ENCODE results near the gene INHBA.

The INHBA gene

GRCh38 chr7:41710838-41711237 is 7.9 kb upstream of the INHBA start:
- no peak for FAIRE-seq

GRCh38 chr7:41709621-41710020 is 6.7 kb upstream of the INHBA start:
- FAIRE-seq, result no peak

- no peak for FAIRE-seq
Measured at GRCh38 chr7:41708581-41709358, 5.9 kb upstream of the INHBA start.

- no peak for FAIRE-seq
Measured at GRCh38 chr7:41706228-41706930, 3.5 kb upstream of the INHBA start.

- no peak for FAIRE-seq
Measured at GRCh38 chr7:41705109-41705901, 2.4 kb upstream of the INHBA start.

- no peak for FAIRE-seq
Measured at GRCh38 chr7:41701068-41701941, 1.6 kb downstream of the INHBA start.

- no peak for FAIRE-seq
Measured at GRCh38 chr7:41700044-41700471, 2.8 kb downstream of the INHBA start.

- FAIRE-seq, result no peak
Measured at GRCh38 chr7:41699516-41699915, 3.4 kb downstream of the INHBA start.

- no peak for FAIRE-seq
Measured at GRCh38 chr7:41698726-41699125, 4.2 kb downstream of the INHBA start.

GRCh38 chr7:41698114-41698513 is 4.8 kb downstream of the INHBA start:
- FAIRE-seq, result no peak

GRCh38 chr7:41696323-41696916 is 6.5 kb downstream of the INHBA start:
- FAIRE-seq, result peak; percentile 37

- no peak for FAIRE-seq
Measured at GRCh38 chr7:41695661-41696322, 7.1 kb downstream of the INHBA start.

GRCh38 chr7:41694495-41694894 is 8.4 kb downstream of the INHBA start:
- no peak for FAIRE-seq

- FAIRE-seq, result no peak
Measured at GRCh38 chr7:41693150-41693997, 9.5 kb downstream of the INHBA start.

GRCh38 chr7:41692251-41692650 is 10.6 kb downstream of the INHBA start:
- FAIRE-seq, result no peak

- FAIRE-seq, result no peak
Measured at GRCh38 chr7:41691286-41692190, 11.4 kb downstream of the INHBA start.

- FAIRE-seq, result no peak
Measured at GRCh38 chr7:41689815-41690214, 13.1 kb downstream of the INHBA start.

- no peak for FAIRE-seq
Measured at GRCh38 chr7:41688906-41689305, 14.0 kb downstream of the INHBA start.

GRCh38 chr7:41688012-41688625 is 14.8 kb downstream of the INHBA start:
- FAIRE-seq, result no peak

Measured in endometrium (tissue), 2 donors.